ENCODE data around the gene YARS1.
"Not testable (repeated sequence)": the region's sequence is repeated elsewhere in the genome, so short reads cannot be mapped to it uniquely, and the experiment has no call there.

YARS1 gene

DNA sequence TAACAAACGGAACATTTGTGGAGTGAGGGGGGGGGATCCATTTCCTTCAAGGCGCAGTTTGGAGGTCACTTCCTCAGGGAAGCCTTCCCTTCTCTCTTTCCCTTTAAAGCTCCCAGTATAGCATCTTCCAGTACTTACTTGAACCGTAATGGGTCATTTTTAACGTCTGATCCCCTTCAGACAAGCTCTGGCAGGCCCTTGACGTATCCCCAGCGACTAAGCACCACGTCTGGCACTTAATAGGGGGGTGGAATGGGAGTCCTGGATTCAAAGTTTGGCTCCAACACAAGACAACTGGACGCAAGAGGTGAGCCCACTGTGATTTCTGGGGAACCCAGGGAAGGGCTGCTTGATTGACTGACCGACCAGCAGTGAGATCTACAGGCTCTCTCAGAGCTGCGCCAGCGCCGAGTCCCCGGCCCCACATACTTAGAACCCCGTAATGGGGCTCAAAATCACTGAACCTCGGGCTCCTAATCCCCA is 441 bp downstream of the YARS1 start:
- DNase-seq, result no peak

DNA sequence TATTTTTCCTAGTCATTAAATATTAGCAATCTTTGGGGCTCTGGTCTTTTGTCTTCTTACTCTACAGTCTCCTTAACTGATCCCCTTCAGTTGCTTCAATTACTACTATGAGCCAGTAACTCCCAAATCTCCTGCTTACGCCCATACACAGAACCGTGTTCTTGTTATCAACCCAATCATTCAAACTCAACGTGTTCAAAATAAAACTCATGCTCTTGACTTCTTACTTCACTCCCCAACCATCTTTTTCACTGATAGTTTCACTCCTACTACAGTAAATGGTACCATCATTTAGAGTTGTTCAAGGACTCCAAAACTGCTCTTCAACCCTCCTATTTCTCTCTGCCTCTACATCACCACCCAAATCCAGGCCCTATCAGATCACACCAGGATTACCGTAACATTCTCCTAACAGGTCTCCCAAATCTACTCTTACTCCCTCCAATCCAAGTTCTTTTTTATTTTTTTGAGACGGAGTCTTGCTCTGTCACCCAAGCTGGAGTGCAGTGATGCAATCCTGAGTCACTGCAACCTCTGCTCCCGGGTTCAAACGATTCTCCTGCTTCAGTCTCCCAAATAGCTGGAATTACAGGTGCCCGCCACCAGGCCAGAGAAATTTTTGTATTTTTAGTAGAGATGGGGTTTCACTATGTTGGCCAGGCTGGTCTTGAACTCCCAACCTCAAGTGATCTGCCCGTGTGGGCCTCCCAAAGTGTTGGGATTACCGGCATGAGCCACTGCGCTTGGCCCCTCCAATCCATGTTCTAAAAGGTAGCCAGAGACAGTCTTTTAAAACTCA is 3.0 kb downstream of the YARS1 start:
- DNase-seq, result no peak

GRCh38 chr1:32811917-32812316 is 5.2 kb downstream of the YARS1 start:
- no peak for DNase-seq

DNA sequence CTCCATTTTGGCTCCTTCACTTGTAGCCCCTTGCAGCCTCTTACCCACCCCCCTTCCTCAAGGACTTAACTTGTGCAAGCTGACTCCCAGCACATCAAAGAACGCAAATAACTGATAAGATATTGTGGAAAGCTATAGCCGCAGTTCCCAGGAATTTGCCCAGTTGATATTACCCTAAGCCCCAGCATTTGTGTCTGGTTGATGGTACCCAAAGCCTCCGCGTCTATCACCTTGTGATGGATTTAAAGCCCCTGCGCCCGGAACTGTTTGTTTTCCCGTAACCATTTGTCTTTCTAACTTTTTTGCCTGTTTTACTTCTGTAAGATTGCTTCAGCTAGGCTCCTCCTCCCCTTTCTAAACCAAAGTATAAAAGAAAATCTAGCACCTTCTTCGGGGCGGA is 5.9 kb downstream of the YARS1 start:
- no peak for DNase-seq

GRCh38 chr1:32810358-32810757 is 6.8 kb downstream of the YARS1 start:
- no peak for DNase-seq

GRCh38 chr1:32808580-32808979 is 8.6 kb downstream of the YARS1 start:
- DNase-seq, result no peak

- no peak for DNase-seq
Observed at GRCh38 chr1:32806910-32807523, 10.1 kb downstream of the YARS1 start.

DNA sequence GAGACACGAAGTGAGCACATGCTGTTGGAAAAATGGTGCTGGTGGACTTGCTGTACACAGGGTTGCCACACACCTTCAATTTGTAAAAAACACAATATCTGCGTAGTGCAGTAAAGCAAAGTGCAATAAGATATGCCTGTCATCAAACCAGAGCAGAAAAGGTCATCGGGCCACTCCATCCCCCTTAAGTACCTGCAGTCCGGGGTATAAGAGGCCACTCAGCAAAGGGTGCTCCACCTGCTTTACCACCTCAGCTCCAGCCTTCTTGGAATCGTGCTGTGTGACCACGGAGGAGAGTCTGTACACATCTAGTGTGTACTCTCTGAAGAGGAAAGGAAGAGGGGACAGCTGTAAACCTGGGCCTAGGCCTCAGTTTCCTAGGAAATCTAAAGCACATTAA is 10.9 kb downstream of the YARS1 start:
- no peak for DNase-seq

DNA sequence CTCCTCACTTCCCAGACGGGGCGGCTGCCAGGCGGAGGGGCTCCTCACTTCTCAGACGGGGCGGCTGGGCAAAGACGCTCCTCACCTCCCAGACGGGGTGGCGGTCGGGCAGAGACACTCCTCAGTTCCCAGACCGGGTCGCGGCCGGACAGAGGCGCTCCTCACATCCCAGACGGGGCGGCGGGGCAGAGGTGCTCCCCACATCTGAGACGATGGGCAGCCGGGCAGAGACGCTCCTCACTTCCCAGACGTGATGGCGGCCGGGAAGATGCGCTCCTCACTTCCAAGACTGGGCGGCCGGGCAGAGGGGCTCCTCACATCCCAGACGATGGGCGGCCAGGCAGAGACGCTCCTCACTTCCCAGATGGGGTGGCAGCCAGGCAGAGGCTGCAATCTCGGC is 12.7 kb downstream of the YARS1 start:
- DNase-seq, result not testable (repeated sequence)

GRCh38 chr1:32801096-32801715 is 16.0 kb downstream of the YARS1 start:
- no peak for DNase-seq

- no peak for DNase-seq
Observed at GRCh38 chr1:32798679-32799416, 18.3 kb downstream of the YARS1 start.

DNA sequence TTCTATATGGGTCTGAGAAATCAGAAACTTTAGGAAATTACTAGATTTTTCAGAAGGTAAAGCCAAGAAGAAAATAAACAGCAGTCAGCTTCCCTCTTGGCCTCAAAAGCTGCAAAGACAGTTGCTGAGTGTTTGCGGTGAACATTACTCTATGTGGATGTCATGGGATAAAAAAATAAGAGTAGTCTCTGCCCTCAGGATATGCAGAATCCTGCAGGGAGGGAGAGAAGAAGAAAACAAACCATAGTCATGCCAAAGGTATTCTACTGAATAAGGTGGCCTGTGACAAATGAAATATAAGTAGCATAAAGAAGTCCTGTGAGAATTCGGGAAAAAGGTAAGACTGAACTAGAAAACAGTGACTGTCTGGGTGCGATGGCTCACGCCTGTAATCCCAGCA is 19.0 kb downstream of the YARS1 start:
- no peak for DNase-seq

DNA sequence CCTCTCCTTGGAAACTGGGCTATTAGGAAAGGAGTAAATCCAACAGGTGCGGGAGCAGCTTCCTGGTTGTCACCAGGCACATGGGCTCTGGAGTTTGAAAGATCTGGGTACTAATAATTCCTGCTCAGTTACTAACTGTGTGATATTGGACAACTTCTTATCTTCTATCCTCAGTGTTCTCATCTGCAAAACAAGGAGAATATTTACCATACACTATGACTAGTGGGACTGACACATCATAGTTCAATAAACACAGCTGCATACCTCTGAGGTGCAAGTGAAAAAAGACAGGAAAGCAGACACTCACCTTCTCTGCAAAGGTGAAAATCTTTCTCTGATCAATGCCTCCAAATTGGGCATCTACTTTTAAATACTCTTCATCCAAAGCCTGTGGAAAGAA is 19.7 kb downstream of the YARS1 start:
- DNase-seq, result no peak

- DNase-seq, result not testable (repeated sequence)
Observed at GRCh38 chr1:32795763-32796162, 21.4 kb downstream of the YARS1 start.

GRCh38 chr1:32791881-32792280 is 25.3 kb downstream of the YARS1 start:
- DNase-seq, result no peak

DNA sequence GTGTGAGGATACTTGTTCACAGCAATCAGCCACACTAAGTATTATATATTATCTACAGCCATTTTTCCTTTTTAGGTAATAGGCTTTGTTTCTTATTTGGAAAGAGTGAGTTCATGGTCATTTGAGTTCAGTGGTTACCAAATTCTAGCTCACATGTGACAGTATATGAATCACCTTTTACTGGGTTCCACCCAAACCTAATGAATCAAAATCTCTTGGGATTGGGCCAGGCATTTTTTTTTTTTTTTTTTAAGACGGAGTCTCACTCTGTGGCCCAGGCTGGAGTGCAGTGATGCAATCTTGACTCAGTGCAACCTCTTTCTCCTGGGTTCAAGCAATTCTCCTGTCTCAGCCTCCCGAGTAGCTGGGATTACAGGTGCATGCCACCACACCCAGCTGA is 27.8 kb downstream of the YARS1 start:
- DNase-seq, result not testable (repeated sequence)

DNA sequence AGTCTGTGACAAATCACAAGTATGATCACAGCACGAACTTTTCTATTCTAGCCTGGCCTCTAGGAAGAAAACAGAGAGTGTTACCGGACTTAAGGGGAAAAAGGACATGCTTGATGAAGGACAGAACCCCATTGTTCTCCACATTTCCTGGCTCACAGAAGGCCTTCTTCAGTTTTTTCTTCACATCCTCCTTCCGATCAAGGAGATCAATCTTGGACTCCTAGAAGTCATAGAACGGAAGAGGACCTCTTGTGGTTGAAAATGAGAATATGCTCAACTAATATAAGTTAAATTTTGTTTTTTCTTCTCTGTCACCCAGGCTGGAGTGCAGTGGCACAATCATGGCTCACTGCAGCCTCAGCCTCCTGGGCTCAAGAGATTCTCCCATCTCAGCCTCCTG is 30.3 kb downstream of the YARS1 start:
- DNase-seq, result no peak

- no peak for DNase-seq
Observed at GRCh38 chr1:32784817-32785216, 32.3 kb downstream of the YARS1 start.

DNA sequence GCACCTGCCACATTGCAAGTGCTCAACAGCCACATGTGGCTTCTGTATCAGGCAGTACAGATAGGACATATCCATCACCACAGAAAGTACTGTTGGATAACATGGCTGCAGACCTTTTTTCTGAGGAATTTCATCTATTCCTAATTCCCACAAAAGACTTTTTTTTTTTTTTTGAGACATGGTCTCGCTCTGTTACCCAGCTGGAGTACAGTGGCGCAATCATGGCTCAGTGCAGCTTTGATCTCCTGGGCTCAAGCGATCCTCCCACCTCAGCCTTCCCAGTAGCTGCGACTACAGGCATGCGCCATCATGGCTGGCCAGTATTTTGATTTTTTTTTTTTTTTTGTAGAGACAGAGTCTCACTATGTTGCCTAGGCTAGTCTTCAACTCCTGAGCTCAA is 33.3 kb downstream of the YARS1 start:
- no peak for DNase-seq

DNA sequence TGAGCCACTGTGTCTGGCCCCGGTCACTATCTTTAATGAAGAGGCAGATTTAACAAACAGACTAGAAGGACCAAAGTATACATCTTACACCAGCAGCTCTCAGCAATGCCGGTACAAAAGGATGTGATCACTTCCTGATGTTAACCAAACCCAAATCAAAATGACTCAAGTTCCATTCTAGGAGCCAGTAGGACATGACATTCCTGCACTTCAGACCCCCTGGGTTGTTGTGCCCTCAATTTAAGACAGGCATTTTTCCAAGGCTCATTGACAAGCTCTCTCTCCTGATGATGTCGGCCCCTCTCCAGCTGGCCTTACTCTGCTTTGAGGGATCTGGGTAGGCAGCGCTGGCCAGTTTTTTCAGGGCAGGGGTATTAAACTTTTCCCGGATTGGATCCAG is 35.1 kb downstream of the YARS1 start:
- no peak for DNase-seq

DNA sequence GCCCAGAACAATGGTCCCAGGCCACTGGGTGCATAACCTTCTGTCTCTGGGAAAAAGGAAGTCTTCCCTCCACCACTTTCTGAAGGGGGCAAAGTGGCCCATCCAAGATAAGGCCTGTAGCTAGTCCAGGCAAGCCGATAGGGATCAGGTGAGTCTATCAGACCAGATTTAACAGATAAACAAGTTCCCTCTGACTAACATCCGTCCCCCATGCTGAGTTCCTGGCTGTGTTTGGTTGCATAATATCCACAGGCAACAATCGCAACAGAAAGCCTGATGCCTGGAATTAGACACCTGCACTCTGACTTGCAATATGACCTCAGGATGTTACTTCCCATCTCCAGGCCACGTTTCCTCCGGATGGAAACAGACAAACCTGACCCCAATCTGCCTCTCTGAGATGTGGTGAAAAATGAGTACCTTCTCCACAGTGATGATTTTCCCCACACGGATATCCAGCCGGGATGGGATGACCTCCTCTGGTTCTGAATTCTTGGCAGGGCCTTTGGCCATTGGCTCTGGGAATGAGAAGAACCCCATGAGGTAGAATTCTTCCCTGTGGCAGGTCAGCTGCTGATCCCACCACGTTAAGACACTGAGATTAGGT is 36.4 kb downstream of the YARS1 start:
- DNase-seq, result no peak

DNA sequence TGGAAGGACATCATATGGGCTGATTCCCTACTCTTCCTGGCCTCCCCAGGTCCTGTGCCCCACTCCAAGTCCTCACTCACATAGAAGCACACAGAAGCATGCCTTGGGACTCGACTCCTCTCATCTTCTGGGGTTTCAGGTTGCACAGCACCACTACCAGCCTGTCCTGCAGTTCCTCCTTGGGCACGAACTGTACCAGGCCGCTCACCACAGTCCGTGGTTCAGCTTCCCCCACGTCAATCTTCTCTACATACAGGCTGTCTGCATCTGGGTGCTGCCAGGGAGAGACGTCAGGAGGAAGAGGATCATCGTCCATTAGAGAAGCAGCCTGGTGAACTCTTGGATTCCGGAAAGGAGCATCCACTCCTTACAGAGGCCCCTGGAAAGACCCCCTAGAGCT is 37.2 kb downstream of the YARS1 start:
- DNase-seq, result no peak

DNA sequence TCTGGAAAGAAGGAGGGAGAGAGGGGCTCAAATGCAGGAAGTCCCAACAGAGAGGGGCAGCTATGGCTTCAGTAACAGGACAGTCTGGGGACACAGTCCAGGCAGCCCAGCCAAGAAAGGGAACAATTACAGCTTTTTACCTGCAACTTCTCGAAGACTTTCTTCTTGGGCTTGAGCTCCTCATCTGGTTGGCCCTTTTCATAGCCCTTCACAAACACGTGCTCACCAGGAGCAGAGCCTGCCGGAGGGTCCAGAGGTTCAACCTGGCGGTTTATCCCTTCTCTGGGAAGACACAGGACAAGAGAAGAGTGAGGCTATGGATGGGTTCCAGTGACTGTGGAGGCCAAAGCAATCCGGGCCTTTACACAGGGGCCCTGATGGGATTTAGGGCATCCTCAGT is 37.9 kb downstream of the YARS1 start:
- DNase-seq, result no peak

Measured in stimulated activated CD4-positive, alpha-beta T cell treated with anti-CD3 and anti-CD28 coated beads, Interleukin-2, amount 100 ng/mL, for 48 hours (primary cell).